GM19372 (cell line): Measurements from ENCODE around the gene CDC42BPG.

ENCODE experiments used
- ATAC-seq: cut with Tn5 transposase; IDR thresholded peaks from one replicate; pipeline ENCODE4 v1.9.1; 2021; ENCODE audit warnings: mild to moderate bottlenecking, low read depth, moderate library complexity; ENCODE audit not compliant: unreplicated experiment

Gene CDC42BPG

GRCh38 chr11:64792482-64792881 lies 52.0 kb downstream of the CDC42BPG start:
- no peak for ATAC-seq

GRCh38 chr11:64791781-64792291 lies 52.6 kb downstream of the CDC42BPG start:
- no peak for ATAC-seq

- no peak for ATAC-seq
Observed at GRCh38 chr11:64790205-64791095, 54.0 kb downstream of the CDC42BPG start.

- no peak for ATAC-seq
Observed at GRCh38 chr11:64789331-64790204, 54.9 kb downstream of the CDC42BPG start.

GRCh38 chr11:64788321-64789215 lies 55.9 kb downstream of the CDC42BPG start:
- ATAC-seq, result no peak

GRCh38 chr11:64787526-64788320 lies 56.7 kb downstream of the CDC42BPG start:
- ATAC-seq, result no peak

GRCh38 chr11:64786308-64786707 lies 58.1 kb downstream of the CDC42BPG start:
- ATAC-seq, result no peak

GRCh38 chr11:64784813-64785581 lies 59.5 kb downstream of the CDC42BPG start:
- ATAC-seq, result no peak

- peak; percentile 79 for ATAC-seq
Observed at GRCh38 chr11:64778473-64779298, 65.8 kb downstream of the CDC42BPG start, which contains the start of gene SF1. Gene SF1 (minus strand): TSS chr11:64778542. CDS start chr11:64778392, 150 bp downstream.

GRCh38 chr11:64778223-64778472 lies 66.3 kb downstream of the CDC42BPG start:
- ATAC-seq, result peak; percentile 7

GRCh38 chr11:64777449-64778222 lies 66.8 kb downstream of the CDC42BPG start:
- no peak for ATAC-seq

- no peak for ATAC-seq
Observed at GRCh38 chr11:64776875-64777274, 67.6 kb downstream of the CDC42BPG start.

- no peak for ATAC-seq
Observed at GRCh38 chr11:64776425-64776824, 68.0 kb downstream of the CDC42BPG start.

- ATAC-seq, result no peak
Observed at GRCh38 chr11:64774144-64774543, 70.3 kb downstream of the CDC42BPG start.
